GM12873 (cell line): ENCODE results near the gene UBQLN3.

Experiments
- CTCF ChIP-seq: IDR thresholded peaks from 2 replicates; pipeline ENCODE4 v1.5.1; 2012; ENCODE audit warnings: low read depth, mild to moderate bottlenecking, moderate library complexity, low read length, control low read depth; ENCODE audit not compliant: insufficient read depth; ENCODE audit errors: missing control alignments

Gene UBQLN3

GRCh38 chr11:5460983-5461621 is 48.7 kb downstream of the UBQLN3 start:
- TF ChIP-seq CTCF: no peak
